Measurements from ENCODE around the gene DRICH1.

DNA sequence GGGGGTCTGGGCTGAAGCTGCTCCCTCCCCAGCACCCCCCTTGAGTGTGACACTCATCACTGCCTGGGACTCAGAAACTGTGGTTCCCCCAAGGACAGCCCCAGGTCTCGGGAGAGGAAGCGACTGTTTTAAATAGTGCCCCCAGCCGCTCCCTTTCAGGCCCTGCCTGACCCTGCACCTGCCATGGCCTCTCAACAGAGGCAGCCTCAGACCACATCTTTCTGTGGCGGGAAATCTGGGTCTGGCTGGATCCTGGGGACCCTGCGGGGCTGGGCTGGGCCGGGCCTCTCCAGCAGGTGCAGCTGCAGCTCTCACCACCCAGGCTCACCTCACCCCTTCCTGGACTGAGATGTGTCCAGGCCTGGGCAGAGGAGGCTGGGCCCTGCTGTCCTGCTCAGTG is 48.3 kb downstream of the DRICH1 start:
- TF ChIP-seq, protein P1, sequence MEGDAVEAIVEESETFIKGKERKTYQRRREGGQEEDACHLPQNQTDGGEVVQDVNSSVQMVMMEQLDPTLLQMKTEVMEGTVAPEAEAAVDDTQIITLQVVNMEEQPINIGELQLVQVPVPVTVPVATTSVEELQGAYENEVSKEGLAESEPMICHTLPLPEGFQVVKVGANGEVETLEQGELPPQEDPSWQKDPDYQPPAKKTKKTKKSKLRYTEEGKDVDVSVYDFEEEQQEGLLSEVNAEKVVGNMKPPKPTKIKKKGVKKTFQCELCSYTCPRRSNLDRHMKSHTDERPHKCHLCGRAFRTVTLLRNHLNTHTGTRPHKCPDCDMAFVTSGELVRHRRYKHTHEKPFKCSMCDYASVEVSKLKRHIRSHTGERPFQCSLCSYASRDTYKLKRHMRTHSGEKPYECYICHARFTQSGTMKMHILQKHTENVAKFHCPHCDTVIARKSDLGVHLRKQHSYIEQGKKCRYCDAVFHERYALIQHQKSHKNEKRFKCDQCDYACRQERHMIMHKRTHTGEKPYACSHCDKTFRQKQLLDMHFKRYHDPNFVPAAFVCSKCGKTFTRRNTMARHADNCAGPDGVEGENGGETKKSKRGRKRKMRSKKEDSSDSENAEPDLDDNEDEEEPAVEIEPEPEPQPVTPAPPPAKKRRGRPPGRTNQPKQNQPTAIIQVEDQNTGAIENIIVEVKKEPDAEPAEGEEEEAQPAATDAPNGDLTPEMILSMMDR (IDR thresholded peaks at IDR 0.05; ENCODE audit: insufficient read depth, low read length): no peak
- TF ChIP-seq POLR2AphosphoS5 (IDR thresholded peaks at IDR 0.05; ENCODE audit: low read depth): no peak
